HAP-1 (cell line): Measurements from ENCODE around the gene C9orf43.
A peak's percentile ranks its signal among the peaks of the same experiment; 100 is the strongest.
"Not testable (repeated sequence)": the region's sequence is repeated elsewhere in the genome, so short reads cannot be mapped to it uniquely, and the experiment has no call there.

ENCODE experiments used
- DNase-seq, 2 experiments: peaks; one replicate each; pipeline ENCODE4 v3.0.0-alpha.2; 2016 to 2020; ENCODE audit warnings: low spot score in 2 of 2
- H3K27me3 ChIP-seq: fragments of 250-450 bp; sonication (Bioruptor Pico); 2 replicates; pipeline ENCODE4 v1.5.1; 2020; ENCODE audit warnings: low read depth, mild to moderate bottlenecking, moderate library complexity
- H3K36me3 ChIP-seq: fragments of 250-450 bp; sonication (Bioruptor Pico); replicated peaks from 2 replicates; pipeline ENCODE4 v1.5.1; 2020; ENCODE audit warnings: mild to moderate bottlenecking
- H3K4me1 ChIP-seq: fragments of 250-450 bp; sonication (Bioruptor Pico); 2 replicates; pipeline ENCODE4 v1.5.1; 2020; ENCODE audit warnings: mild to moderate bottlenecking
- H3K4me3 ChIP-seq: fragments of 250-450 bp; sonication (Bioruptor Pico); 2 replicates; pipeline ENCODE4 v1.5.1; 2020; ENCODE audit warnings: mild to moderate bottlenecking, moderate library complexity
- H3K9me3 ChIP-seq: fragments of 250-450 bp; sonication (Bioruptor Pico); 2 replicates; pipeline ENCODE4 v1.5.1; 2020; ENCODE audit warnings: mild to moderate bottlenecking, moderate library complexity
- in situ Hi-C: fragments of 300-500 bp; cut with MboI; formaldehyde crosslinking; loops from 3 replicates; pipeline ENCODE4 v1.14.3; 2020; ENCODE audit warnings: low sequenced_read_pairs, inconsistent platforms, mixed read lengths

The C9orf43 gene

DNA sequence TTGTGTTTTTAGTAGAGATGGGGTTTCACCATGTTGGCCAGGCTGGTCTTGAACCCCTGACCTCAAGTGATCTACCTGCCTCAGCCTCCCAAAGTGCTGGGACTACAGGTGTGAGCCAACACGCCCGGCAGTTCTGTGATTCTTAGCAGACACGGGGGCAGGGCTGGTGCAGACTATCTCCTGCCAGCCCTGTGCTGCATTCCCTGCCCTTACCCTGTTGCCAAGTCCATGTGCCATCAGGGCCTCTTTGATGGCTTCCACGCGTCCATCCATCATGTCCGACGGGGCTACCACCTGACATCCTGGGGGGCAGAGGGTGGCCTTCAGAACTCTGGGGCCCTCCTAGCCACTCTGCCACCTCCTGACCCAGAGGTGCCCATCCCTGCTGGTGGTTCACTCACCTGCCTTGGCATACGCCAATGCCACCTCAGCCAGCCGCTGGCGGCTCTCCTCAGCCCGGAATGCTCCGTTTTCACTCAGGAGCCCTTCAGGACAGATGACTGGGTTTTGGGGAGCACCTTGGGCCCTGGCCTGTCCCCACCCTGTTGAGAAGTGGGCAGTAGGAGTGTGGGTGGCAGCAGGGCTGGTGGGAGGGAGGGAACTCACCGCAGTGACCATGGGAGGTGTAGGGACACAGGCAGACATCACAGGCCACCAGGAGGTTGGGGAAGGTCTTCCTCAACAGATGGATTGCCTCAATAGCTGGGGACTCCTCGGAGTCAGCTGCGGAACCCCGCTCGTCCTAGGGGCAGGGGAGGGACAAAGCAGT lies 20.2 kb upstream of the C9orf43 start:
- Histone ChIP-seq H3K4me3 (no peak overlapping the region), H3K36me3 (peaks cover 6% of the 10 kb centered on the region), H3K27me3 (no peaks in the 10 kb centered on the region), H3K4me1 (no peaks in the 10 kb centered on the region), H3K9me3 (no peaks in the 10 kb centered on the region)
- no peak for DNase-seq
- in situ Hi-C loops = no loop called here

DNA sequence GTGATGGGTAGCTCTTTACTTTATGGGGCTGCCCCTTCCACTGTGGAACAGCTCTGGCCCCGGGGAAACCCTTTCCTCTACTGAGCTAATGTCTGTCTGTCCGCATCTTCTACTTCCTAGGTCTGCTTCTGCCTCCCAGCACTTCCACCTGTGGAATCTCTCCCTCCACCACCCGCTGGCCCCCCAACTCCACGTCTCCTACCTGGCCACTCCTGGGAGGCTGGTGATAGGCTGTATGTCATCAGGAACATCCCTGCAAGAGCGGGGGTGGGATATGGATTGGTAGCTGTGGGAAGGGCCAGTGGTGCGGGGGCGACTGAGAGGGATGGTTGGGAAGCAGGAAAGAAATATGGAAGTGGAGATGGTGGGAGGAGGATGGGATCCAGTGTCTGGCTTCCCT lies 18.6 kb upstream of the C9orf43 start:
- Histone ChIP-seq H3K4me1 (no peaks in the 10 kb centered on the region), H3K27me3 (no peaks in the 10 kb centered on the region), H3K36me3 (peaks cover 6% of the 10 kb centered on the region), H3K4me3 (no peak overlapping the region), H3K9me3 (no peaks in the 10 kb centered on the region)
- DNase-seq = no peak
- in situ Hi-C loops = no loop called here

DNA sequence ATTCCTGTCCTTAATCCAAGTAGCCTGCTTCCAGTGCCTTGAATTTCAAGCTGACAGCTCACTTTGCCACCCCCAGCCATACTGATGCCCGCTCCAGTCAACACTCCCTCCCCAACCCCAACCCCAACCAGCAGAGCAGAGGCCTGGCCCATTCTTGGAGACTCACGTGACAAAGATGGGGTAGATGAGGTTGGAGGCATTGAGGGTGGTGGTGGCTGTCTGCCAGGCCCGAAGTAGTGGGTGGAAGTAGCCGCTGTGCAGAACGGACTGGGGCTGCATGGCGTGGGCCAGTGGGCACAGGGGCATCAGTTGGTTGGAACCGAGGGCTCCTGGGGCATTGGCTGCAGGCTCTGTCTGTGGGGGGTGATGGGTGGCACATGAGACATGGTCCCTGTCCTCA lies 17.3 kb upstream of the C9orf43 start:
- in situ Hi-C loops = no loop called here
- Histone ChIP-seq H3K36me3 (peaks cover 5% of the 10 kb centered on the region), H3K4me1 (no peaks in the 10 kb centered on the region), H3K27me3 (no peaks in the 10 kb centered on the region), H3K4me3 (no peak overlapping the region), H3K9me3 (no peaks in the 10 kb centered on the region)
- DNase-seq = no peak

DNA sequence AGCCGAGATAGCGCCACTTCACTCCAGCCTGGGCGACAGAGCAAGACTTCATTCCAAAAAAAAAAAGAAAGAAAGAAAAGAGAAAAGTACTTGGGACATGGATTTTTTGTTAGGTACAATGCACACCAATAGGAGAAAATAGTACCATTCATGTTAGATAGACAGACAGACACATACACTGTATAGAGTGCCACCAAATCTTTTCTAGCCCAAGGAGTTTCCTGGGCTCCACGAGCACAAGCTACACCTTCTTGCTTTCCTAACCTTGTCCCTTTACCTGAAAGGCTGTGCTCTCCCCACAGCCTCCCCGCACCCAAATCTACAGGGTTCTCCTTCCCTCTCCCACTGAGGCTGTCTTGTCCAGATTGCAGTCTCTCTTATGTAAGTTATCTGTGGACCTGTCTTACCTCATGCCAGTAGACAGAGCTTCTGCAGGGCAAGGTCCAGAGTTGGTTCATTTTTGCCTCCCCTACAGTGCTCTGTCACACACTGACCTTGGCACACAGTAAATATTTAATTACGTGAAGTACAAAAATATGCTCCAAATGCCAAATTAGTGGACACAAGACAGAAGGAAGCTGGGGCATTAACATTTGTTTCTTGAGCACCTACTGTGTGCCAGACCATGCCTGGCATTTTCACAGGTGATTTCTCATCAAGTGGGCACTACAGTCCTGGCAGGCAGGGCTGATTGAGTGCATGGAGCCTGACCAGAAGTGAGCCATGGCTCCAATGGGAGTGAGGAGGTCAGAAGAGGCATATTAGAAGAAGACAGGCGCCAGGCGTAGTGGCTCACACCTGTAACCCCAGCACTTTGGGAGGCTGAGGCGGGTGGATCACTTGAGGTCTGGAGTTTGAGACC lies 15.3 kb upstream of the C9orf43 start:
- no peak for DNase-seq
- H3K9me3 ChIP-seq = no peaks in the 10 kb centered on the region
- H3K36me3 ChIP-seq = no peaks in the 10 kb centered on the region
- H3K4me3 ChIP-seq = no peak overlapping the region
- H3K4me1 ChIP-seq = peaks cover 8% of the 10 kb centered on the region; the same call in 1 of the 2 replicates
- H3K27me3 ChIP-seq = no peaks in the 10 kb centered on the region
- in situ Hi-C loops = no loop called here

DNA sequence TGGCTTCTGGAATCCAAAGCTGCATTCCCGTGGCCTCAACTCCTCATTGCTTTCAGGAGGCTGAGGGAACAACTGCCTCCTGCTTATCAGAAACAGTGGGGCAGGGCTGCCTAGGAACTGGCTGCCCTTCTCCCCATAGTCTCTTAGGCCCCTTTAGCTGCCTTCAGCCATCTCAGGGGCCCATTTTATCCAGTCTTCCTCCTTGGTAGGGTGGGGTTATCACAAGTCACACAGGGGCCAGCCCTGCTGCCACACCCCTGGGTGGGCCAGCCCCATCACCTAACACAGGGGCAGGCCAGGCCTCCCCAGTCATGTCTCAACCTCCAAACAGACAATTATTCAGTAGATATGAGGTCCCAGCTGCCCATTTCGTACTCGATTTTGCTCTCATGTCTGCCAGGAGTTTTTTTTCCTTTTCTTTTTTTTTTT lies 13.3 kb upstream of the C9orf43 start:
- Histone ChIP-seq H3K36me3 (no peaks in the 10 kb centered on the region), H3K27me3 (no peaks in the 10 kb centered on the region), H3K4me3 (no peak overlapping the region), H3K4me1 (peaks cover 14% of the 10 kb centered on the region), H3K9me3 (no peaks in the 10 kb centered on the region)
- DNase-seq = no peak
- in situ Hi-C loops = no loop called here

DNA sequence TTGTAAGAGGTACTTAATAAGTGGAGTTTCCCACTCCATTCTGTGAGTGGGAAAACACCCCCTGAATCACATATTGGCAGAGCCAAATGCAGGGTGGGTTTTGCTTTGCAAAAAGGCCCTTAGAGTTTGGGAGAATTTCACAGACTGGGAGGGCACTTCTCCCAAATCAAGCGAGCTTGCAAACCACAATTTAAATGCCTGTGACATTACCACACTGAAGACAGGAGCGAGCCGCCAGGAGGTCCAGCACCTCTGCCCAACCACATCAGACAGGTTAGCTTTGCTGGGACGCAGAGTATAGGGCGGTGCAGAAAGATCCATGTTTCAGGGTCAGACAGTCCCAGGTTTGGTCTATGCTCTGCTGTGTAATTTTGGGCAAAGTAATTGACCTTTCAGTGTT lies 11.8 kb upstream of the C9orf43 start:
- H3K36me3 ChIP-seq = no peaks in the 10 kb centered on the region
- H3K4me1 ChIP-seq = peaks cover 14% of the 10 kb centered on the region
- no peak for DNase-seq
- no peaks in the 10 kb centered on the region for H3K9me3 ChIP-seq
- no peak overlapping the region for H3K4me3 ChIP-seq
- in situ Hi-C loops = no loop called here
- no peaks in the 10 kb centered on the region for H3K27me3 ChIP-seq

DNA sequence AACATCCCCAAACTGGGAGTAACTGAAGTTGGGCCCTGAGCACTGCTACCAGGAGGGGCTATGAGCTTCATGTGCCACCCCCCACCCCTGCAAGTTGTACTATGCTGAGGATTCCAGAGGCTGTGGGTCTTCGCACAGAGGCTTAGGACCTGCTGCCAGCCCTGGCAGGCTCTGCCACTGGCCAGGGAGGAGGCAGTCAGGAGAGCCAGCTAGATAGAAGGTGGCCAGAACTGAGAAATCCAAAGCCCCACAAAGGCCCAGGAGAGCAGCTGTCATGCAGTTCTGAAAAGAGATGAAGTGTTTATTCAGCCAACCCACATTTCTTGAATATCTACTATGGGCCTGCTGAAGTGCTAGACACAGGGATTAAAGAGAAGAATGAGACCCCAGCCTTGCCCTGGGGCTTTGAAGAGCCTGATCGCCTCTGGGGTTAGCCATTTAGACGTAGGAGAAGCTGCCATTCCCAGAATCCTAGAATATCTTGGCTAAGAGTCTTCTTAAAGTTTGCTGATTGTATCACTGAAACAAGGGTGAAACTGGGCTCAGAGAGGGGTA lies 10.8 kb upstream of the C9orf43 start:
- Histone ChIP-seq H3K4me1 (peaks cover 14% of the 10 kb centered on the region), H3K27me3 (no peaks in the 10 kb centered on the region), H3K36me3 (no peaks in the 10 kb centered on the region), H3K9me3 (no peaks in the 10 kb centered on the region), H3K4me3 (peak overlapping the region; percentile 78; the same call in 1 of the 2 replicates)
- in situ Hi-C loops = no loop called here
- peak in 1 of 2 experiments; percentile 53 for DNase-seq

DNA sequence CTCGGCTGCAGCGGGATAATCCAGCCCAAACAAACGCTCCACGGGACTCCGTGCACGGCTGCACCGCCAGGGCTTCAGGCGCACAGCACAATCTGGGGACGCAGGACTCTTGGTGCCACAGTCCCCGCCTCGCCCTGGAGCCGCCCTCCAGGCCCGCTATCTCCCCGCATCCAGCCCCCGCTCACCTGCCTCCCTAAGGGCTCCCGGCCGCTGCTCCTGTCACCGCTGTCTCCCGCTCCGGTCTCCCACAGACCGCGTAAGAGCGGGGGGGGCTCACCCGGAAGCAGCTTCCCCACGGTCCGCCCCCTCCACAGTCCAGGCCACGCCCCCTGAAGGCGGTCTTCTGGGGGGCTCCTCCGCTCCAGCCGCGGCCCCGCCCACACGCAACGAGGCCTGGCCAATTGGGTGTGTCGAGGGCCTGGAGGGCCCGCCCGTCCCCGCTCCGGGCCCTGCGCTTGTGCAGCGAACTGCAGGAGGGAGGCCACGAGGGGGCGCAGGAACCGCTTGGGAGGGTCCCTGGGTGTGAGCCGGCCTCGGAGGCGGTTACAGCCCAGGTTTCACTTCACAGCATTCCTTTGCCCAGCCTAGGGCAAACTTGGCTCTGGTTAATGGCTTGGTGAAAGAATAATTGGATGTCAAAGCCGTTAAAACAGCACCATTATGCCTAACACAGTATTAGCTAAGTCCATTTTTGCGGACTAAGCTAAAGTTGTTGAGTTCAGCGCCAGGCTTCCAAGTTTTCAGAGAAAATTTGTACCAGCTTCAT lies 9.3 kb upstream of the C9orf43 start, which contains the start of gene ALAD:
ALAD (minus strand) TSS at position 258 of the 766 bp plus-strand sequence. CDS start 7,725 bp downstream, outside the sequence.
- peak; percentile 92 to 99 for DNase-seq
- Histone ChIP-seq H3K36me3 (peaks cover 2% of the 10 kb centered on the region; the same call in 1 of the 2 replicates), H3K4me1 (peaks cover 14% of the 10 kb centered on the region), H3K4me3 (peak within 1 kb of the TSS; percentile 78), H3K27me3 (no peaks in the 10 kb centered on the region), H3K9me3 (no peaks in the 10 kb centered on the region)
- in situ Hi-C loops = no loop called here

DNA sequence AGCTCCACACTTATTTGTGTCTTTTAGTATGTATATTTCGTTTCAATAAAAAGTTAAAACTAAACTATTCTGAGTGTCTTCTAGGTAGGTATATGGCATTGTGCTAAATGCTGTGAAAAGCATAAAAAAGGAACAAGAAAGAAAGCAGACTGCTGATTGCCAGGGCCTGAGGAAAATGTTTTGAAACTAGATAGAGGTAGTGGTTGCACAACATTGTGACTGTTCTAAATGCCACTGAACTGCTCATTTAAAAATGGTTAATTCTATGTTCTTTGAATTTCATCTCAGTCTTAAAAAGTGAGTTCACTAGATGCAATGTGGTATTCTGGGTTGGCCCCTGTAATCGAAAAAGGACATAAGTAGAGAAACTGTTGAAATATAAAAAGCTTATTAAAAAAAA lies 6.9 kb upstream of the C9orf43 start:
- Histone ChIP-seq H3K36me3 (peaks cover 26% of the 10 kb centered on the region), H3K4me1 (peaks cover 14% of the 10 kb centered on the region), H3K27me3 (no peaks in the 10 kb centered on the region), H3K4me3 (no peak overlapping the region), H3K9me3 (no peaks in the 10 kb centered on the region)
- DNase-seq = no peak
- in situ Hi-C loops = no loop called here

DNA sequence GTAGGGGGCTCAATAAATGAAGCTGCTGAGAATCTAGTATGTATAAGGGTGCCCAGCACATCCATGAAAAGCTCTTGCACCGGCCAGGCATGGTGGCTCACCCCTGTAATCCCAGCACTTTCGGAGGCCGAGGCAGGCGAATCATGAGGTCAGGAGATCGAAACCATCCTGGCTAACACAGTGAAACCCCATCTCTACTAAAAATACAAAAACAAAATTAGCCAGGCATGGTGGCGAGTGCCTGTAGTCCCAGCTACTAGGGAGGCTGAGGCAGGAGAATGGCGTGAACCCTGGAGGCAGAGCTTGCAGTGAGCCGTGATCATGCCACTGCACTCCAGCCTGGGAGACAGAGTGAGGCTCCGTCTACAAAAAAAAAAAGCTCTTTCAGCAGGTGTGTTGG lies 4.2 kb upstream of the C9orf43 start:
- not testable (repeated sequence) for DNase-seq, H3K4me1 ChIP-seq, H3K9me3 ChIP-seq, H3K27me3 ChIP-seq, H3K4me3 ChIP-seq
- in situ Hi-C loops = loop anchor here (5.0 kb wide), 1 partner anchor 129 kb away; the partner anchor contains the start of genes CDC26 and PRPF4
- peaks cover 39% of the 10 kb centered on the region for H3K36me3 ChIP-seq

DNA sequence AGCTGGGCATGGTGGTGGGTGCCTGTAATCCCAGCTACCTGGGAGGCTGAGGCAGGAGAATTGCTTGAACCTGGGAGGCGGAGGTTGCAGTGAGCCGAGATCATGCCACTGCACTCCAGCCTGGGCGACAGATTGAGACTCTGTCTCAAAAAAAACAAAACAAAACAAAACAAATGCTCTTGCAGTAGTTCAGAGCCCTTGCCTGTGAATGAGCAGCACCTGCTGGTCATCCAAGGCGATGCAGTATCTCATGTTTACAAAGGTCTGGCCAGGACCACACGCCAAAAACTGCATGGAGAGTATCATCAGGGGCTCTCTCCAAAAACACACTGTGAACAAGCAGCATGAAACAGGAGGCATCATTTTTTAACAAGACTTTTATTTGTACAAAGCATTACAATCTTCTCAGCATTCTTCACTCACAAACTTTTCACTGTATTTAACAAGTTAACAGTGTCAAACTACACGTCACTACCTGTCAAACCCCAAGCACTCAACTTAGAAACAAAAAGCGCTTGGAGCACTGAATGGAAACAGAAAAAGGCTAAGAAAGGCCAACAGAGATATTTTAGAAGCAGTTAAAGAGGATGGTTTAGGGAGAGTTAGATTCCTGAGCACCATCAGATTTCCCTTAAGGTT lies 3.6 kb upstream of the C9orf43 start:
- peak; percentile 67 to 76 for DNase-seq
- H3K9me3 ChIP-seq, H3K4me1 ChIP-seq, H3K4me3 ChIP-seq, H3K27me3 ChIP-seq: not testable (repeated sequence)
- in situ Hi-C loops = loop anchor here (5.0 kb wide), 1 partner anchor 130 kb away; the partner anchor contains the start of genes CDC26 and PRPF4
- peaks cover 39% of the 10 kb centered on the region for H3K36me3 ChIP-seq

DNA sequence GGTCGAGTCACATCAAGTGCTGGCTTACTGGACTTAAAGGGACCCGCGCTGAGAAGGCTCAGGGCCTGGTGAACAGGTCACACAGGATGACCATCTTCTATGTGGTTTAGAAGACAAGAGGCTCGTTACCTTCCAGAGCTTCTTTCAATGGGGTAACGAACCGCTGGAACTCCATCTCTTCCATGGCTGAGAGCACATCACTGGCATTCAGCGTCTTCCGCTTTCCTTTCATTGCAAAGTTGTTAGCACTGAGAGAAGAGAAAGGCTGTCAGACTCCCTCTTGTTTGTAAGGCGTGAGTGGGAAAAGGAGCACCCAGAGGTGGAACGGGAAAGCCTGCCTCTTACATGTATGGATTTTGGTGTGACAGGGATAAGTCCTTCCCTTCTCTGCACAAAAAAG lies 1.1 kb upstream of the C9orf43 start:
- in situ Hi-C loops = loop anchor here (5.0 kb wide), 1 partner anchor 132 kb away; the partner anchor contains the start of genes CDC26 and PRPF4

DNA sequence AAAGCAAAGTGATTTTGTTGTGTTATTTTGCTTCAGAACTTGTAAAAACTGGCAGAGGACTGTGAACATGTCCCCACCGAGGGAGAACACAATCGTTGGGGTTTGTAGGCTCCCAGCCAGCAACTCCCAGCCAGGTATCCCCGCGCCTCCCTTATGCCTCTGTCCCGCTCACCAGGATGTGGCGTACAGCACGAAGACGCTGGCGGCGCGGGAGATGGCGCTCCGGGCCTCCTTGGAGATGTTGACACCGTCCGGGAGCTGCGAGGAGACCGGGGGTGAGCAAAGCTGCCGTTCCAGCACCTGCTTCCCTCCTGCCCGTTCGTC lies 702 bp upstream of the C9orf43 start:
- in situ Hi-C loops = loop anchor here (5.0 kb wide), 1 partner anchor 133 kb away; the partner anchor contains the start of genes CDC26 and PRPF4
- Histone ChIP-seq H3K4me3 (peak overlapping the region; percentile 95), H3K9me3 (no peaks in the 10 kb centered on the region), H3K36me3 (peaks cover 39% of the 10 kb centered on the region), H3K27me3 (no peaks in the 10 kb centered on the region), H3K4me1 (peaks cover 6% of the 10 kb centered on the region)
- no peak for DNase-seq

More for the DNA sequence above, 1.1 kb upstream of the C9orf43 start:
- Histone ChIP-seq H3K4me3 (peak overlapping the region; percentile 95), H3K36me3 (peaks cover 39% of the 10 kb centered on the region), H3K4me1 (peaks cover 6% of the 10 kb centered on the region), H3K9me3 (no peaks in the 10 kb centered on the region), H3K27me3 (no peaks in the 10 kb centered on the region)
- DNase-seq = no peak
